ENCODE results near the gene LRRC28. TPM values are rescaled to one million over a fixed set of nuclear protein-coding genes. Genes with fewer than 3 reads are reported as not detected.

The LRRC28 gene
- total and polyA plus RNA-seq, 2 donors (not counting 1 experiment from before 2014, with no cell fraction given): 13.3 to 31.8 TPM

- Histone ChIP-seq H3K4me3 (ENCODE audit: control extremely low read depth in 1 of 5, extremely low read depth in 1 of 5, insufficient read depth in 1 of 5, low read depth in 2 of 5, low read length in 4 of 5) (no peak overlapping the region), H3K4me1 (ENCODE audit: control insufficient read depth in 2 of 2, insufficient read depth in 2 of 2, low read length in 2 of 2) (peaks cover 3 to 6% of the 10 kb centered on the region in 2 donors), H3K36me3 (replicated peaks in 1 of 2; ENCODE audit: control extremely low read depth in 1 of 2, control insufficient read depth in 1 of 2, extremely low read depth in 1 of 2, insufficient read depth in 2 of 2, low read length in 1 of 2) (peaks cover 0 to 6% of the 10 kb centered on the region in 2 experiments), H3K79me2 (ENCODE audit: control insufficient read depth, insufficient read depth, low read length) (no peaks in the 10 kb centered on the region), H3K27ac (ENCODE audit: low read length in 2 of 2) (no peak overlapping the region), H3K4me2 (replicated peaks; ENCODE audit: low read depth, low read length, poor library complexity, severe bottlenecking) (no peak overlapping the region), H2AFZ (ENCODE audit: insufficient read depth, low read depth, low read length, poor library complexity, severe bottlenecking) (no peak overlapping the region), H3K9ac (ENCODE audit: low read length) (no peak overlapping the region), H4K20me1 (ENCODE audit: control insufficient read depth, insufficient read depth, low read length, poor library complexity, severe bottlenecking) (no peaks in the 10 kb centered on the region), H3K27me3 (replicated peaks in 1 of 4; ENCODE audit: control extremely low read depth in 1 of 4, control insufficient read depth in 3 of 4, insufficient read depth in 4 of 4, low read length in 3 of 4) (no peaks in the 10 kb centered on the region), H3K9me3 (ENCODE audit: control extremely low read depth in 1 of 3, control insufficient read depth in 2 of 3, insufficient read depth in 1 of 3, low read length in 2 of 3) (peaks cover 0 to 13% (median 4%) of the 10 kb centered on the region in 3 donors)
- no peak for DNase-seq
- intact Hi-C loops (cut with micrococcal nuclease): loop anchor here (10.0 kb wide), 2 partner anchors 70 to 180 kb away; no protein-coding TSS in a partner anchor
- Mint-ChIP-seq H3K9me3 (ENCODE audit: insufficient read depth) (peaks cover 8% of the 10 kb centered on the region), H3K27me3 (no peaks in the 10 kb centered on the region), H3K4me1 (peaks cover 11% of the 10 kb centered on the region), H3K27ac (no peak overlapping the region), H3K4me3 (no peak overlapping the region)
- CTCF ChIA-PET: no interaction called here
- whole genome bisulfite sequencing (ENCODE audit: insufficient coverage): no CpG with 5 or more reads among the region's 1 CpG
- ATAC-seq (ENCODE audit: low read depth): no peak
- POLR2A ChIA-PET: no interaction called here
- TF ChIP-seq, protein P1, sequence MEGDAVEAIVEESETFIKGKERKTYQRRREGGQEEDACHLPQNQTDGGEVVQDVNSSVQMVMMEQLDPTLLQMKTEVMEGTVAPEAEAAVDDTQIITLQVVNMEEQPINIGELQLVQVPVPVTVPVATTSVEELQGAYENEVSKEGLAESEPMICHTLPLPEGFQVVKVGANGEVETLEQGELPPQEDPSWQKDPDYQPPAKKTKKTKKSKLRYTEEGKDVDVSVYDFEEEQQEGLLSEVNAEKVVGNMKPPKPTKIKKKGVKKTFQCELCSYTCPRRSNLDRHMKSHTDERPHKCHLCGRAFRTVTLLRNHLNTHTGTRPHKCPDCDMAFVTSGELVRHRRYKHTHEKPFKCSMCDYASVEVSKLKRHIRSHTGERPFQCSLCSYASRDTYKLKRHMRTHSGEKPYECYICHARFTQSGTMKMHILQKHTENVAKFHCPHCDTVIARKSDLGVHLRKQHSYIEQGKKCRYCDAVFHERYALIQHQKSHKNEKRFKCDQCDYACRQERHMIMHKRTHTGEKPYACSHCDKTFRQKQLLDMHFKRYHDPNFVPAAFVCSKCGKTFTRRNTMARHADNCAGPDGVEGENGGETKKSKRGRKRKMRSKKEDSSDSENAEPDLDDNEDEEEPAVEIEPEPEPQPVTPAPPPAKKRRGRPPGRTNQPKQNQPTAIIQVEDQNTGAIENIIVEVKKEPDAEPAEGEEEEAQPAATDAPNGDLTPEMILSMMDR (IDR thresholded peaks at IDR 0.05): no peak
- TF ChIP-seq EZH2 (IDR thresholded peaks at IDR 0.05; ENCODE audit: borderline replicate concordance, insufficient read depth, low read depth, low read length, poor library complexity, severe bottlenecking): no peak
Measured at GRCh38 chr15:99365242-99365641, 114.0 kb downstream of the LRRC28 start.

GRCh38 chr15:99366013-99366412, 114.7 kb downstream of the LRRC28 start:
- Histone ChIP-seq H3K4me1 (ENCODE audit: control insufficient read depth in 2 of 2, insufficient read depth in 2 of 2, low read length in 2 of 2) (peaks cover under 1 to 3% of the 10 kb centered on the region in 2 donors), H3K79me2 (ENCODE audit: control insufficient read depth, insufficient read depth, low read length) (no peaks in the 10 kb centered on the region), H3K27me3 (replicated peaks in 1 of 4; ENCODE audit: control extremely low read depth in 1 of 4, control insufficient read depth in 3 of 4, insufficient read depth in 4 of 4, low read length in 3 of 4) (no peaks in the 10 kb centered on the region), H3K4me3 (ENCODE audit: control extremely low read depth in 1 of 5, extremely low read depth in 1 of 5, insufficient read depth in 1 of 5, low read depth in 2 of 5, low read length in 4 of 5) (no peak overlapping the region), H3K36me3 (replicated peaks in 1 of 2; ENCODE audit: control extremely low read depth in 1 of 2, control insufficient read depth in 1 of 2, extremely low read depth in 1 of 2, insufficient read depth in 2 of 2, low read length in 1 of 2) (peaks cover 0 to 6% of the 10 kb centered on the region in 2 experiments), H3K27ac (ENCODE audit: low read length in 2 of 2) (no peak overlapping the region), H3K4me2 (replicated peaks; ENCODE audit: low read depth, low read length, poor library complexity, severe bottlenecking) (no peak overlapping the region), H2AFZ (ENCODE audit: insufficient read depth, low read depth, low read length, poor library complexity, severe bottlenecking) (no peak overlapping the region), H3K9me3 (ENCODE audit: control extremely low read depth in 1 of 3, control insufficient read depth in 2 of 3, insufficient read depth in 1 of 3, low read length in 2 of 3) (peaks cover 0 to 13% (median 4%) of the 10 kb centered on the region in 3 donors), H4K20me1 (ENCODE audit: control insufficient read depth, insufficient read depth, low read length, poor library complexity, severe bottlenecking) (no peaks in the 10 kb centered on the region), H3K9ac (ENCODE audit: low read length) (no peak overlapping the region)
- H3K27me3 Mint-ChIP-seq: no peaks in the 10 kb centered on the region
- TF ChIP-seq EZH2 (IDR thresholded peaks at IDR 0.05; ENCODE audit: borderline replicate concordance, insufficient read depth, low read depth, low read length, poor library complexity, severe bottlenecking): no peak
- TF ChIP-seq, protein P1 (IDR thresholded peaks at IDR 0.05): no peak
- CTCF ChIA-PET: no interaction called here
- intact Hi-C loops (cut with micrococcal nuclease): loop anchor here (10.0 kb wide), 2 partner anchors 69 to 179 kb away; no protein-coding TSS in a partner anchor
- H3K9me3 Mint-ChIP-seq (ENCODE audit: insufficient read depth): peaks cover 8% of the 10 kb centered on the region
- POLR2A ChIA-PET: no interaction called here
- no peak overlapping the region for H3K27ac Mint-ChIP-seq
- ATAC-seq (ENCODE audit: low read depth) (no peak), DNase-seq (no peak)
- WGBS (ENCODE audit: insufficient coverage): no CpG with 5 or more reads among the region's 1 CpG
- H3K4me3 Mint-ChIP-seq: no peak overlapping the region
- peaks cover 7% of the 10 kb centered on the region for H3K4me1 Mint-ChIP-seq
